B cell (primary cell): ENCODE results near the gene CACNA2D2.

ENCODE experiments used
- CTCF ChIP-seq: fragments of 200-600 bp; IDR thresholded peaks from one replicate; pipeline ENCODE4 v1.8.0; 2022; ENCODE audit warnings: antibody characterized with exemption, mild to moderate bottlenecking
- EZH2 ChIP-seq: IDR thresholded peaks from 2 replicates; pipeline ENCODE4 v1.6.1; 2012; ENCODE audit warnings: borderline replicate concordance, low read depth, mild to moderate bottlenecking, moderate library complexity, low read length; ENCODE audit not compliant: insufficient read depth, poor library complexity, severe bottlenecking

GRCh38 chr3:50324351-50325112 lies 178.9 kb downstream of the CACNA2D2 start:
- TF ChIP-seq CTCF (peak; percentile 83), EZH2 (no peak)
